SK-N-SH treated with all-trans-retinoic acid at 6 μM for 48 hours (cell line): ENCODE measurements around the gene F5.
A peak's percentile ranks its signal among the peaks of the same experiment; 100 is the strongest.

Experiments
- ATAC-seq: fragments of 200-7000 bp; cut with Tn5 transposase; 3 replicates; pipeline ENCODE4 v1.9.1; 2020; ENCODE audit warnings: mild to moderate bottlenecking, moderate library complexity
- BACH2 ChIP-seq: fragments of 250-450 bp; sonication (Bioruptor Pico); IDR thresholded peaks from 2 replicates; pipeline ENCODE4 v1.9.0; 2021; ENCODE audit warnings: mild to moderate bottlenecking, borderline replicate concordance
- ESRRG ChIP-seq: fragments of 250-450 bp; sonication (Bioruptor Pico); IDR thresholded peaks from 2 replicates; pipeline ENCODE4 v1.6.1; 2021; ENCODE audit warnings: mild to moderate bottlenecking
- GLIS3 ChIP-seq: fragments of 250-450 bp; sonication (Bioruptor Pico); IDR thresholded peaks from 2 replicates; pipeline ENCODE4 v1.5.0; 2020; ENCODE audit warnings: mild to moderate bottlenecking, moderate library complexity
- ISL1 ChIP-seq: fragments of 250-450 bp; sonication (Bioruptor Pico); IDR thresholded peaks from 2 replicates; pipeline ENCODE4 v2.1.2; 2022; ENCODE audit warnings: mild to moderate bottlenecking, moderate library complexity
- OSR1 ChIP-seq: fragments of 250-450 bp; sonication (Bioruptor Pico); IDR thresholded peaks from 2 replicates; pipeline ENCODE4 v1.8.0; 2022; ENCODE audit warnings: moderate library complexity, mild to moderate bottlenecking, inconsistent platforms
- PPARA ChIP-seq: fragments of 250-450 bp; sonication (Bioruptor Pico); IDR thresholded peaks from 2 replicates; pipeline ENCODE4 v1.5.0; 2020; ENCODE audit warnings: mild to moderate bottlenecking, borderline replicate concordance
- RARB ChIP-seq: fragments of 250-450 bp; sonication (Bioruptor Pico); IDR thresholded peaks from 2 replicates; pipeline ENCODE4 v1.8.0; 2021; ENCODE audit warnings: mild to moderate bottlenecking, moderate library complexity
- TOX ChIP-seq: fragments of 250-450 bp; sonication (Bioruptor Pico); IDR thresholded peaks from 2 replicates; pipeline ENCODE4 v1.8.0; 2021; ENCODE audit warnings: mild to moderate bottlenecking, moderate library complexity, borderline replicate concordance
- ZC3H10 ChIP-seq: fragments of 250-450 bp; sonication (Bioruptor Pico); IDR thresholded peaks from 2 replicates; pipeline ENCODE4 v1.5.1; 2021; ENCODE audit warnings: mild to moderate bottlenecking, moderate library complexity
- ZFP30 ChIP-seq: fragments of 450-650 bp; formaldehyde crosslinking; IDR thresholded peaks from 2 replicates; pipeline ENCODE4 v1.5.0; 2022; ENCODE audit warnings: mild to moderate bottlenecking, moderate library complexity
- ZNF565 ChIP-seq: fragments of 450-650 bp; formaldehyde crosslinking; conservative IDR thresholded peaks from 2 replicates; pipeline ENCODE4 v1.5.0; 2020; ENCODE audit warnings: low read depth, mild to moderate bottlenecking, moderate library complexity
- ZNF8 ChIP-seq: fragments of 450-650 bp; formaldehyde crosslinking; IDR thresholded peaks from 2 replicates; pipeline ENCODE4 v1.5.0; 2020; ENCODE audit warnings: mild to moderate bottlenecking, moderate library complexity
- TF ChIP-seq, protein P1 (sequence below): fragments of 250-450 bp; sonication (Bioruptor Pico); IDR thresholded peaks from 2 replicates; pipeline ENCODE4 v1.5.0; 2020; ENCODE audit warnings: mild to moderate bottlenecking, moderate library complexity
- TF ChIP-seq, protein P2 (sequence below): fragments of 250-450 bp; sonication (Bioruptor Pico); IDR thresholded peaks from 2 replicates; pipeline ENCODE4 v1.5.1; 2020; ENCODE audit warnings: low read depth, mild to moderate bottlenecking, moderate library complexity
- TF ChIP-seq, protein P3 (sequence below): fragments of 250-450 bp; sonication (Bioruptor Pico); IDR thresholded peaks from 2 replicates; pipeline ENCODE4 v1.8.0; 2020; ENCODE audit warnings: mild to moderate bottlenecking, moderate library complexity, borderline replicate concordance

Gene F5

DNA sequence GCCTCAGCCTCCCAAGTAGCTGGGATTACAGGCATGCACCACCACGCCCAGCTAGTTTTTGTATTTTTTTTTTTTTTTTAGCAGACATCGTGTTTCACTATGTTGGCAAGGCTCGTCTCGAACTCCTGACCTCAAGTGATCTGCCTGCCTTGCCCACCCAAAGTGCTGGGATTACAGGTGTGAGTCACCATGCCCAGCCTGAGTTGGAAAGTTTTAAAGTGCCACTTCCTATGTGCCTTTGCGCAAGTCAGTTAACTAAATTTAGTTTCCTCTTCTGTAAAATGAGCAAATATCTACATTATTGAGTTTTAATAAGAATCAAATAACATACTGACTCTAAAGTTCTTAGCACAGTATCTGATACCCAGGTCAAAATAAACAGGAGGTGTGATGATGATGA is 112.9 kb downstream of the F5 start:
- TF ChIP-seq RARB (CRISPR knock-in tag) = no peak
- no peak for TF ChIP-seq BACH2 (CRISPR knock-in tag)
- no peak for TF ChIP-seq OSR1 (CRISPR knock-in tag)
- no peak for TF ChIP-seq ZC3H10 (CRISPR knock-in tag)
- no peak for TF ChIP-seq ZFP30
- TF ChIP-seq, all 23 proteins: peak for 0
- ATAC-seq = no peak

DNA sequence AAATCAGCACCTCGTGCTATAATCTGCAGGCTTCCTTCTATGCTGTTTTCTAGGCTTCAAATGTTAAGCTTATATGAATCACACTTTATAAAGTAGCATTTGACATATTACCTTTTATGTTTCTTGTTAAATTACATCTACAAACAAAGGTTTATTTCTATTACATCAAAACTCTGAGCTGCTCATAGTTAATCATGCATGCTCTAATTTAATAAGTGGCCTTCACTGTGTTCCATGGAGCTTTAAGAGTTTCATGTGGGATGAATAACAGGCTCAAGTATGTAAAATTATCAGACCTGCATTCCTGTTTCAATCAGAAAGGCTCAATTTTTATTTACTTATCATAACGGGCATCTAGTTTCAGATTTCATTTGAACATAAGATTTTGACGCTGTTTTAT is 113.5 kb downstream of the F5 start:
- peak; percentile 75 for TF ChIP-seq ZC3H10 (CRISPR knock-in tag)
- TF ChIP-seq TOX (CRISPR knock-in tag) = peak; percentile 50; the same call in 1 of the 2 replicates
- TF ChIP-seq ESRRG (CRISPR knock-in tag) = no peak
- TF ChIP-seq ZNF8 (CRISPR knock-in tag) = no peak
- no peak; the same call in 1 of the 2 replicates for TF ChIP-seq ISL1 (CRISPR knock-in tag)
- no peak for TF ChIP-seq GLIS3 (CRISPR knock-in tag)
- no peak for TF ChIP-seq BACH2 (CRISPR knock-in tag)
- no peak for TF ChIP-seq ZNF565
- TF ChIP-seq, all 23 proteins: peak for 2
- peak; percentile 58; the same call in 2 of the 3 replicates for ATAC-seq

DNA sequence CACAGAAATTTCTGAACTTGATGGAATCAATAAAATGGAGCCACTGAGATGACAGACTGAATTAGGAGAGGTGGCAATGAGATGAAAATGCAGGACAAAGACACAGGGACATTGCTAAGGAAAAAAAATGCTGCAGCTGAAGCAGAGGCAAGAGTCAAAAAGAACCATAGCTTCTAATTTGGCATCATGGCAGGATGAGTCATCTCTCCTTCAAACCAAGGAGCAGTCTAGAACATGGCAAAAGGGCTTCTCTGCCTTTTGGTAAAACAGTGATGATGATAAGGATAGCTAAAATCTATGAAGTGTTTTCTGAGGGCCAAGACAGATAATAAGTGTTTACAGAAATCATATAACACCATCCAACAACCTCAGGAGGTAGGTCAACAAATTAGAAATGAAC is 117.3 kb downstream of the F5 start:
- no peak for ATAC-seq
- no peak for TF ChIP-seq GLIS3 (CRISPR knock-in tag)

DNA sequence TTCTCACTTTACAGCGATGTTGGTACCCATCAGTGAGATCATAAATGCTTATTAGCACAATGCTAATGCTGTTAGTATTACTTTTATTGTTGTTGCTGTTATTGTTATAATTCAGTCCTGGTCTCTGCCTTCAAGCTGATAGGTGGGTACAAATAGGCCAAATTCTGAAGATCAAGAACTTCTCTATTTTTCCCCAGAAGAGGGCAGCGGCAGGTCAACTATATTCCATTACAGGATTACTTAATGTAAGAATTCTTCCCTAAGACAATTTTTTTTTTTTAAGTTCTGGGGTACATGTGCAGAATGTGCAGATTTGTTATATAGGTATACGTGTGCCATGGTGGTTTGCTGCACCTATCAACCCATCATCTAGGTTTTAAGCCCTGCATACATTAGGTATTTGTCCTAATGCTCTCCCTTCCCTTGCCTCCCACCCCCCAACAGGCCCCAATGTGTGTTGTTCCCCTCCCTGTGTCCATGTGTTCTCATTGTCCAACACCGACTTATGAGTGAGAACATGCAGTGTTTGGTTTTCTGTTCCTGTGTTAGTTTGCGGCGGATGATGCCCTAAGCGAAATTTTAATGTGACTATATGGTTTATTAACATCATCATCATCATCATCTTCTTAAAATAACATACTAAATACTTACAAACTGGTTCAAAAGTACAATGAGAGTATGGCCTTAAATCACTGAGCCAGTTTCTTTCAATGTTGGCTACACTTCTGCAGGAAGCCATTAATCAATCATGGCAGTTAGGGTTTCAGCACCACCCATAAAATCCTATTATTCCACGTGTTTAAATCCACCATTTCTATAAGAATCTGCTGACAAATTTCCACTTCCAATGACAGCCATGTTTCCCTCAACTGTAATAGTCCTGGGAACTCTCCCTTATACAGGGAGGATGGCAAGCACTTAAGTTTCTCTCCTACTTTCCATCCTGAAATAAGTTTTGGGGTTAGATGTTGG is 119.7 kb downstream of the F5 start:
- peak; percentile 94 for ATAC-seq
- TF ChIP-seq, protein P1, sequence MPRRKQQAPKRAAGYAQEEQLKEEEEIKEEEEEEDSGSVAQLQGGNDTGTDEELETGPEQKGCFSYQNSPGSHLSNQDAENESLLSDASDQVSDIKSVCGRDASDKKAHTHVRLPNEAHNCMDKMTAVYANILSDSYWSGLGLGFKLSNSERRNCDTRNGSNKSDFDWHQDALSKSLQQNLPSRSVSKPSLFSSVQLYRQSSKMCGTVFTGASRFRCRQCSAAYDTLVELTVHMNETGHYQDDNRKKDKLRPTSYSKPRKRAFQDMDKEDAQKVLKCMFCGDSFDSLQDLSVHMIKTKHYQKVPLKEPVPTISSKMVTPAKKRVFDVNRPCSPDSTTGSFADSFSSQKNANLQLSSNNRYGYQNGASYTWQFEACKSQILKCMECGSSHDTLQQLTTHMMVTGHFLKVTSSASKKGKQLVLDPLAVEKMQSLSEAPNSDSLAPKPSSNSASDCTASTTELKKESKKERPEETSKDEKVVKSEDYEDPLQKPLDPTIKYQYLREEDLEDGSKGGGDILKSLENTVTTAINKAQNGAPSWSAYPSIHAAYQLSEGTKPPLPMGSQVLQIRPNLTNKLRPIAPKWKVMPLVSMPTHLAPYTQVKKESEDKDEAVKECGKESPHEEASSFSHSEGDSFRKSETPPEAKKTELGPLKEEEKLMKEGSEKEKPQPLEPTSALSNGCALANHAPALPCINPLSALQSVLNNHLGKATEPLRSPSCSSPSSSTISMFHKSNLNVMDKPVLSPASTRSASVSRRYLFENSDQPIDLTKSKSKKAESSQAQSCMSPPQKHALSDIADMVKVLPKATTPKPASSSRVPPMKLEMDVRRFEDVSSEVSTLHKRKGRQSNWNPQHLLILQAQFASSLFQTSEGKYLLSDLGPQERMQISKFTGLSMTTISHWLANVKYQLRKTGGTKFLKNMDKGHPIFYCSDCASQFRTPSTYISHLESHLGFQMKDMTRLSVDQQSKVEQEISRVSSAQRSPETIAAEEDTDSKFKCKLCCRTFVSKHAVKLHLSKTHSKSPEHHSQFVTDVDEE (CRISPR knock-in tag) = no peak
- TF ChIP-seq ZNF565 = no peak

DNA sequence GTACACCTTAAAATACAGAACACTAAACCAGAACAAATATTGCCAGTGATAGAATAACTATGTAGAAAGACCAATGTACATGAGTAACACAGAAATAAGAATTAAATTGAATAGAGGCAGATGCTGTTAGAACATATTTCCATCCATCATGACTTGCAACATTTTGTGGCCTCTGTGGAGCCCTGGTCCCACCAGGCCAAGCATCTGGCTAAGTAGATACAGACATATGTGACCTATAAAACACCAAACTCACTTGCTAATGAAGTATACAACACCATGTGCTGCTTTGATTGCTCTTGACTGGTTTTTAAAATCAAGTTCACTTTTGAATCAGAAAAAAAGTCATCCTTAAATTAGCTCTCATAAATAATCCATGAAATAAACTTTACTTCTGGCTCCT is 121.0 kb downstream of the F5 start:
- TF ChIP-seq ZC3H10 (CRISPR knock-in tag) (no peak), PPARA (CRISPR knock-in tag) (no peak), ZFP30 (no peak)
- TF ChIP-seq, protein P2, sequence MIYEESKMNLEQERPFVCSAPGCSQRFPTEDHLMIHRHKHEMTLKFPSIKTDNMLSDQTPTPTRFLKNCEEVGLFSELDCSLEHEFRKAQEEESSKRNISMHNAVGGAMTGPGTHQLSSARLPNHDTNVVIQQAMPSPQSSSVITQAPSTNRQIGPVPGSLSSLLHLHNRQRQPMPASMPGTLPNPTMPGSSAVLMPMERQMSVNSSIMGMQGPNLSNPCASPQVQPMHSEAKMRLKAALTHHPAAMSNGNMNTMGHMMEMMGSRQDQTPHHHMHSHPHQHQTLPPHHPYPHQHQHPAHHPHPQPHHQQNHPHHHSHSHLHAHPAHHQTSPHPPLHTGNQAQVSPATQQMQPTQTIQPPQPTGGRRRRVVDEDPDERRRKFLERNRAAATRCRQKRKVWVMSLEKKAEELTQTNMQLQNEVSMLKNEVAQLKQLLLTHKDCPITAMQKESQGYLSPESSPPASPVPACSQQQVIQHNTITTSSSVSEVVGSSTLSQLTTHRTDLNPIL (CRISPR knock-in tag) = no peak
- TF ChIP-seq, protein P3, sequence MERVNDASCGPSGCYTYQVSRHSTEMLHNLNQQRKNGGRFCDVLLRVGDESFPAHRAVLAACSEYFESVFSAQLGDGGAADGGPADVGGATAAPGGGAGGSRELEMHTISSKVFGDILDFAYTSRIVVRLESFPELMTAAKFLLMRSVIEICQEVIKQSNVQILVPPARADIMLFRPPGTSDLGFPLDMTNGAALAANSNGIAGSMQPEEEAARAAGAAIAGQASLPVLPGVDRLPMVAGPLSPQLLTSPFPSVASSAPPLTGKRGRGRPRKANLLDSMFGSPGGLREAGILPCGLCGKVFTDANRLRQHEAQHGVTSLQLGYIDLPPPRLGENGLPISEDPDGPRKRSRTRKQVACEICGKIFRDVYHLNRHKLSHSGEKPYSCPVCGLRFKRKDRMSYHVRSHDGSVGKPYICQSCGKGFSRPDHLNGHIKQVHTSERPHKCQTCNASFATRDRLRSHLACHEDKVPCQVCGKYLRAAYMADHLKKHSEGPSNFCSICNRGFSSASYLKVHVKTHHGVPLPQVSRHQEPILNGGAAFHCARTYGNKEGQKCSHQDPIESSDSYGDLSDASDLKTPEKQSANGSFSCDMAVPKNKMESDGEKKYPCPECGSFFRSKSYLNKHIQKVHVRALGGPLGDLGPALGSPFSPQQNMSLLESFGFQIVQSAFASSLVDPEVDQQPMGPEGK (CRISPR knock-in tag) = no peak
- ATAC-seq = no peak
